Smooth muscle cell (in vitro differentiated cells): ENCODE results near the gene ACOX2. TPM values are rescaled to one million over a fixed set of nuclear protein-coding genes. Genes with fewer than 3 reads are reported as not detected.
A peak's percentile ranks its signal among the peaks of the same experiment; 100 is the strongest.

Source experiments
- DNase-seq: peaks from one replicate; lab custom pipeline; 2025; ENCODE audit not compliant: unreplicated experiment; lab: John Stamatoyannopoulos, UW
- H2AFZ ChIP-seq: fragments of 200-600 bp; sonication (generic); 2 replicates; pipeline ENCODE4 v1.6.0; 2016; ENCODE audit warnings: antibody characterized with exemption, low read depth, mild to moderate bottlenecking
- H3F3A ChIP-seq: fragments of 200-600 bp; sonication (generic); 2 replicates; pipeline ENCODE4 v1.6.0; 2017; ENCODE audit warnings: antibody characterized with exemption, low read depth
- H3K27ac ChIP-seq: fragments of 200-600 bp; sonication (generic); 2 replicates; pipeline ENCODE4 v1.5.1; 2016; ENCODE audit warnings: low read depth, mild to moderate bottlenecking
- H3K27me3 ChIP-seq: fragments of 200-600 bp; sonication (generic); 2 replicates; pipeline ENCODE4 v1.6.1; 2016; ENCODE audit warnings: low read depth, mild to moderate bottlenecking
- H3K36me3 ChIP-seq: fragments of 200-600 bp; sonication (generic); 2 replicates; pipeline ENCODE4 v1.5.1; 2016; ENCODE audit warnings: low read depth
- H3K4me1 ChIP-seq: fragments of 200-600 bp; sonication (generic); 2 replicates; pipeline ENCODE4 v1.5.1; 2016; ENCODE audit warnings: low read depth
- H3K4me2 ChIP-seq: fragments of 200-600 bp; sonication (generic); 2 replicates; pipeline ENCODE4 v1.6.0; 2016; ENCODE audit warnings: mild to moderate bottlenecking
- H3K4me3 ChIP-seq: fragments of 200-600 bp; sonication (generic); 2 replicates; pipeline ENCODE4 v1.5.1; 2016; ENCODE audit warnings: mild to moderate bottlenecking
- H3K79me2 ChIP-seq: fragments of 200-600 bp; sonication (generic); 2 replicates; pipeline ENCODE4 v1.6.0; 2016; ENCODE audit warnings: low read depth, mild to moderate bottlenecking
- H3K9ac ChIP-seq: fragments of 200-600 bp; sonication (generic); 2 replicates; pipeline ENCODE4 v1.6.0; 2016; ENCODE audit warnings: low read depth
- H3K9me3 ChIP-seq: fragments of 200-600 bp; sonication (generic); replicated peaks from 2 replicates; pipeline ENCODE4 v1.5.1; 2016; ENCODE audit warnings: low read depth
- H4K20me1 ChIP-seq: fragments of 200-600 bp; sonication (generic); 2 replicates; pipeline ENCODE4 v1.6.0; 2016; ENCODE audit warnings: low read depth
- CTCF ChIP-seq: fragments of 200-600 bp; sonication (generic); IDR thresholded peaks from 2 replicates; pipeline ENCODE4 v1.5.1; 2017; ENCODE audit warnings: borderline replicate concordance, mild to moderate bottlenecking, antibody characterized with exemption; ENCODE audit not compliant: insufficient read depth, poor library complexity, severe bottlenecking
- WGBS: methylation state at CpG from one replicate; pipeline ENCODE4 v1.1.7; 2016; ENCODE audit warnings: low lambda C conversion rate; 5-methylcytosine and 5-hydroxymethylcytosine counted together
- polyA plus RNA-seq: library from polyadenylated mRNA; unstranded; fragments of >200 nt; fragmentation: Nextera tagmentation; extraction: Ambion mirVana; gene quantifications from 2 replicates; pipeline ENCODE4 v1.2.1, GENCODE V29; 2016
- total RNA-seq: library from RNA; depleted of rRNA; stranded (reverse); fragments of >200 nt; gene quantifications from 2 replicates; pipeline ENCODE4 v1.2.3, GENCODE V29; 2014

ACOX2 gene
- total and polyA plus RNA-seq, 2 experiments from 2014 or later = 8.5 to 13.2 TPM

GRCh38 chr3:58563386-58564035 is 26.5 kb upstream of the ACOX2 start:
- Histone ChIP-seq H3K4me2 (no peak overlapping the region), H2AFZ (no peak overlapping the region)
- DNase-seq = no peak

DNA sequence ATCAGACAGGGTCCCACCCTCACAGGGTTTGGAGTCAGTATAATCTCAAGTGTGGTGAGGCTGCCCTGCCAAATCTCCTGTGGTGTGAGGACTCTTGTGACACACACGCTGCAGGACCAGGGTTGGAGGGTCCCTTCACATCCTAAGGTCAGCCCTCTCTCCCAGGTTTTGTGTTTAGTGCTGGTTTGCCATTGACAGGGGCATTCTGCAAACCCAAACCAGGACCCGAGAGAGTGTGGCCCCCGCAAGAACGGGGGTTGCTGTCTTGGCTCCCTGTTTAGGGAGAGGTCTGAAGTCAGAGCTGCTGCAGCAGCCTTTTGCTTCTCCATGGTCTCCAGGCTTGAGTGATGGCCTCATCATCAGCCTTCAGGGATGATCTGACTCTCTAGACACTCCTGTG is 25.5 kb upstream of the ACOX2 start:
- 90% methylated on average over 4 of the region's 4 CpGs for WGBS
- Histone ChIP-seq H3K27me3 (no peaks in the 10 kb centered on the region), H4K20me1 (no peaks in the 10 kb centered on the region), H3K4me2 (no peak overlapping the region), H3K4me3 (no peak overlapping the region), H3K4me1 (peaks cover 5% of the 10 kb centered on the region), H3K36me3 (no peaks in the 10 kb centered on the region), H2AFZ (no peak overlapping the region), H3K79me2 (no peaks in the 10 kb centered on the region), H3F3A (no peaks in the 10 kb centered on the region), H3K27ac (no peak overlapping the region), H3K9ac (no peak overlapping the region), H3K9me3 (no peaks in the 10 kb centered on the region)
- no peak for DNase-seq
- TF ChIP-seq CTCF = no peak

More at GRCh38 chr3:58563386-58564035, 26.5 kb upstream of the ACOX2 start:
- H3K36me3 ChIP-seq = no peaks in the 10 kb centered on the region
- no peak for TF ChIP-seq CTCF
- H4K20me1 ChIP-seq = no peaks in the 10 kb centered on the region
- H3K4me1 ChIP-seq = peaks cover 5% of the 10 kb centered on the region
- no peak overlapping the region for H3K9ac ChIP-seq
- no peaks in the 10 kb centered on the region for H3K79me2 ChIP-seq
- no peak overlapping the region for H3K27ac ChIP-seq
- H3K4me3 ChIP-seq = no peak overlapping the region
- H3K9me3 ChIP-seq = no peaks in the 10 kb centered on the region
- no peaks in the 10 kb centered on the region for H3K27me3 ChIP-seq
- no peaks in the 10 kb centered on the region for H3F3A ChIP-seq
- 82% methylated on average over 6 of the region's 6 CpGs for WGBS

DNA sequence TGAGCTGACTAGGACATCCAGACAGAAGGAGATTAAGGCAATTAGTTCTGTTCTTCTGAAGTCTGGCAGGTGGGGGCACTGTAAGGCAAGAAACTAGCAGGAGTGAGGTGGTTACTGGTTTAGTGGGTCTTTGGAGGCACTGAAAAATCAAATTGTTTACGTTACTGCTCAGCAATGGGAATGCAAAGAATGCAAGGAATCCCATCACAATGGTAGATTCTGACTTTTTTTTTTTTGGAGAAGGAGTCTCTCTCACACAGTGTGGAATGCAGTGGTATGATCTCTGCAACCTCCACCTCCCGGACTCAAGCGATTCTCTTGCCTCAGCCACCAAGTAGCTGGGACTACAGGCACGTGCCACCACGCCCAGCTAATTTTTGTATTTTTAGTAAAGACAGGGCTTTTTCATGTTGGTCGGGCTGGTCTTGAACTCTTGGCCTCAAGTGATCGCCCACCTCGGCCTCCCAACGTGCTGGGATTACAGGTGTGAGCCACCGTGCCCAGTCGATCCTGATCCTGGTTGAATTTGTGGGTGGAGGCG is 23.9 kb upstream of the ACOX2 start:
- H3K79me2 ChIP-seq = no peaks in the 10 kb centered on the region
- no peak overlapping the region for H3K4me3 ChIP-seq
- H3K27ac ChIP-seq = no peak overlapping the region
- no peak overlapping the region for H3K9ac ChIP-seq
- no peaks in the 10 kb centered on the region for H3F3A ChIP-seq
- no peak for DNase-seq
- peak; percentile 32 for TF ChIP-seq CTCF
- WGBS = 53% methylated on average over 12 of the region's 12 CpGs
- H4K20me1 ChIP-seq = no peaks in the 10 kb centered on the region
- no peaks in the 10 kb centered on the region for H3K9me3 ChIP-seq
- no peaks in the 10 kb centered on the region for H3K36me3 ChIP-seq
- H2AFZ ChIP-seq = no peak overlapping the region
- peaks cover 5% of the 10 kb centered on the region for H3K4me1 ChIP-seq
- no peak overlapping the region for H3K4me2 ChIP-seq
- no peaks in the 10 kb centered on the region for H3K27me3 ChIP-seq

GRCh38 chr3:58559586-58559985 is 22.6 kb upstream of the ACOX2 start:
- DNase-seq = no peak
- 85% methylated on average over 5 of the region's 5 CpGs for WGBS
- H3K9me3 ChIP-seq = no peaks in the 10 kb centered on the region
- no peaks in the 10 kb centered on the region for H4K20me1 ChIP-seq
- no peak overlapping the region for H3K27ac ChIP-seq
- no peaks in the 10 kb centered on the region for H3K4me1 ChIP-seq
- H2AFZ ChIP-seq = no peak overlapping the region
- no peak for TF ChIP-seq CTCF
- H3K4me3 ChIP-seq = no peak overlapping the region
- no peaks in the 10 kb centered on the region for H3K79me2 ChIP-seq
- H3K36me3 ChIP-seq = no peaks in the 10 kb centered on the region
- H3K27me3 ChIP-seq = no peaks in the 10 kb centered on the region
- H3F3A ChIP-seq = no peaks in the 10 kb centered on the region
- no peak overlapping the region for H3K9ac ChIP-seq
- H3K4me2 ChIP-seq = no peak overlapping the region
